Suprapubic skin (tissue), 4 donors: ENCODE measurements around the gene GRB10. TPM values are rescaled to one million over a fixed set of nuclear protein-coding genes. Genes with fewer than 3 reads are reported as not detected.

Experiments
- DNase-seq, 2 donors: peaks; one replicate each; pipeline ENCODE4 v3.0.0-alpha.2; 2019; ENCODE audit warnings: low spot score in 2 of 2
- H3K27ac ChIP-seq: fragments of 200-600 bp; sonication (generic); one replicate; pipeline ENCODE4 v1.5.1; 2019
- H3K27me3 ChIP-seq: fragments of 200-600 bp; sonication (generic); one replicate; pipeline ENCODE4 v1.5.1; 2019
- H3K36me3 ChIP-seq: fragments of 200-600 bp; sonication (generic); one replicate; pipeline ENCODE4 v1.5.1; 2019
- H3K4me1 ChIP-seq: fragments of 200-600 bp; sonication (generic); one replicate; pipeline ENCODE4 v1.5.1; 2019
- H3K4me3 ChIP-seq: fragments of 200-600 bp; sonication (generic); one replicate; pipeline ENCODE4 v1.5.1; 2019; ENCODE audit warnings: mild to moderate bottlenecking
- H3K9me3 ChIP-seq: fragments of 200-600 bp; sonication (generic); one replicate; pipeline ENCODE4 v1.5.1; 2019
- EP300 ChIP-seq: sonication (generic); formaldehyde crosslinking; IDR thresholded peaks from one replicate; pipeline ENCODE4 v1.6.1; 2017; ENCODE audit warnings: antibody characterized with exemption
- POLR2A ChIP-seq, 2 donors: fragments of 450-650 bp; IDR thresholded peaks; one replicate each; pipeline ENCODE4 v1.6.1; 2017; ENCODE audit warnings: antibody characterized with exemption in 2 of 2, mild to moderate bottlenecking in 2 of 2, moderate library complexity in 2 of 2
- POLR2AphosphoS5 ChIP-seq, 3 donors: sonication (generic); formaldehyde crosslinking; IDR thresholded peaks; one replicate each; pipeline ENCODE4 v1.6.1; 2017; ENCODE audit warnings: antibody characterized with exemption in 3 of 3
- WGBS: methylation state at CpG from one replicate; pipeline ENCODE4 v1.1.5; 2018; 5-methylcytosine and 5-hydroxymethylcytosine counted together
- total RNA-seq, 4 donors: library from RNA; depleted of rRNA; stranded (reverse); fragments of >200 nt; gene quantifications; one replicate each; pipeline ENCODE4 v1.1.0, GENCODE V29; 2016
- TF ChIP-seq, protein P1 (sequence below), 2 donors: fragments of 200-600 bp in 1 of 2; fragments of 450-650 bp in 1 of 2; sonication (generic) in 1 of 2; IDR thresholded peaks; one replicate each; pipeline ENCODE4 v1.5.1; 2016 to 2019; ENCODE audit warnings: antibody characterized with exemption in 2 of 2, mild to moderate bottlenecking in 1 of 2, moderate library complexity in 1 of 2

Gene GRB10
- total RNA-seq, 4 donors from 2014 or later, result 7.8 to 56.2 (median 11.5) TPM

DNA sequence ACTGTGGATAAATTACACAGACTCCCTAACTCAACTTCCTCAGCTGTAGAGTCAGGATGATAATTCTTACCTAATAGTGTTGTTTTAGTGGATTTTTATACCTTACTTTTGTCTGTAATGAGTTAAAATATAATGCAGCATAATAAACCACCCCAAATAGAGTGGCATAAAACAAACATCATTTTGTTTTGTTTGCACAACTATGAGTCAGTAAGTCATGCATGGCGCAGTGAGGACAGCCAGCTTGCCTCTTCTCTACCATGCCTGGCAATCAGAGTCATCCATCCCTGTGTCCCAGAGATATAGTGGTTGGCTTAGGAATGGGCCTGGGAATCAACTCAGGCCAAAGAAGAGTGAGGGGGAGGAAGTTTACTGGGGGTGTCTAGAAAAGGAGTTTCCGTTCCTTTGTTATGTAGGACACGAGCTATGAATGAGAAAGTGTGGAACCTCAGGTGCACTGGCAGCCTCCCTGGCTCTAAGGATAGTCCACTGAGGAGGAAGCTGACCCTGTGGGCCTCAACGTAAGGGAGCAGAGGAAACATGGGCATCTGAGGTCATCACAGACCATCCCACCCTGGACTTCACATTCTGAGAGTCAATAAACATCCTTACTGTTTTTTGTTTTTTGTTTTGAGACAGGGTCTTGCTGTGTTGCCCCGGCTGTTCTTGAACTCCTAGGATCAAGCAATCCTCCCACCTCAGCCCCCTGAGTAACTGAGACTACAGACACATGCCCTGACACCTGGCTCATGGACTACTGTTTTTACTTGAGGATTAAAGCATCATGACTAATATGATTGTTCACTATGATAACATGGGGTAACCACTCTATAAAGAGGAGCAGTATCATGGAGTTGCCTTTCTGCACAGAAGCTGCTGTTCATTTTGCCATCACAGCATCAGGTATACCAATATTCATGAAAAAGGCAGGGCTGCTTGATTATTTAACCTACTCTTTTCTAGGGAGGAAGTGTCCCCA, 21.0 kb upstream of the GRB10 start:
- Histone ChIP-seq H3K4me3 (no peak overlapping the region), H3K36me3 (no peaks in the 10 kb centered on the region), H3K27me3 (peaks cover 4% of the 10 kb centered on the region), H3K4me1 (no peaks in the 10 kb centered on the region), H3K9me3 (no peaks in the 10 kb centered on the region), H3K27ac (no peak overlapping the region)
- WGBS, result 87% methylated on average over 5 of the region's 5 CpGs
- DNase-seq, result no peak
- TF ChIP-seq POLR2AphosphoS5 (IDR thresholded peaks at IDR 0.05) (no peak), POLR2A (IDR thresholded peaks at IDR 0.05) (no peak), EP300 (no peak)
- TF ChIP-seq, protein P1, sequence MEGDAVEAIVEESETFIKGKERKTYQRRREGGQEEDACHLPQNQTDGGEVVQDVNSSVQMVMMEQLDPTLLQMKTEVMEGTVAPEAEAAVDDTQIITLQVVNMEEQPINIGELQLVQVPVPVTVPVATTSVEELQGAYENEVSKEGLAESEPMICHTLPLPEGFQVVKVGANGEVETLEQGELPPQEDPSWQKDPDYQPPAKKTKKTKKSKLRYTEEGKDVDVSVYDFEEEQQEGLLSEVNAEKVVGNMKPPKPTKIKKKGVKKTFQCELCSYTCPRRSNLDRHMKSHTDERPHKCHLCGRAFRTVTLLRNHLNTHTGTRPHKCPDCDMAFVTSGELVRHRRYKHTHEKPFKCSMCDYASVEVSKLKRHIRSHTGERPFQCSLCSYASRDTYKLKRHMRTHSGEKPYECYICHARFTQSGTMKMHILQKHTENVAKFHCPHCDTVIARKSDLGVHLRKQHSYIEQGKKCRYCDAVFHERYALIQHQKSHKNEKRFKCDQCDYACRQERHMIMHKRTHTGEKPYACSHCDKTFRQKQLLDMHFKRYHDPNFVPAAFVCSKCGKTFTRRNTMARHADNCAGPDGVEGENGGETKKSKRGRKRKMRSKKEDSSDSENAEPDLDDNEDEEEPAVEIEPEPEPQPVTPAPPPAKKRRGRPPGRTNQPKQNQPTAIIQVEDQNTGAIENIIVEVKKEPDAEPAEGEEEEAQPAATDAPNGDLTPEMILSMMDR (IDR thresholded peaks at IDR 0.05), result no peak

GRCh38 chr7:50801907-50802306, 19.2 kb upstream of the GRB10 start:
- H3K27me3 ChIP-seq, result peaks cover 4% of the 10 kb centered on the region
- TF ChIP-seq POLR2A (IDR thresholded peaks at IDR 0.05), result no peak
- TF ChIP-seq, protein P1 (IDR thresholded peaks at IDR 0.05), result no peak
- TF ChIP-seq EP300, result no peak
- TF ChIP-seq POLR2AphosphoS5 (IDR thresholded peaks at IDR 0.05), result no peak
- WGBS, result 85% methylated on average over 1 of the region's 1 CpG
- H3K9me3 ChIP-seq, result no peaks in the 10 kb centered on the region
- H3K4me3 ChIP-seq, result no peak overlapping the region
- DNase-seq, result no peak
- no peak overlapping the region for H3K27ac ChIP-seq
- no peaks in the 10 kb centered on the region for H3K36me3 ChIP-seq
- no peaks in the 10 kb centered on the region for H3K4me1 ChIP-seq

DNA sequence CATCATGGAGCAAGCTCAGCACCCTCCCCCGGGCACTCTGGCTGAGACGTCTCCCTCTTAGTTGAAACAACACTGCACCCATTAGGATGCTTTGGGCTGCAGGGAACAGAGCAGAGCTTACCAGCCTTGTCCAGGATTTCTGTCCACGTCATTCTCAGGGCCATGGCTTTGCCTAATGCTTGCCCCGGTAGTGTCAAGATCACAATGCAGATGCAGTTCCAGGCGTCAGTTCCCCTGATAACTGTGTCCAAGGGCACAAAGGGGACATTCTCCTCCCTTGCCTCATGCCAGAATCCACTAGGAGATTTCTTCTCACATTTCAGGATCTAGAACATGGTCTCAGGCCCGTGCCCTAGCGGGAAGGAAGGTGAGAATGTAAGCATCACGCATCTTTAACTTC, 17.2 kb upstream of the GRB10 start:
- Histone ChIP-seq H3K9me3 (no peaks in the 10 kb centered on the region), H3K4me1 (no peaks in the 10 kb centered on the region), H3K36me3 (no peaks in the 10 kb centered on the region), H3K4me3 (no peak overlapping the region), H3K27me3 (peaks cover 4% of the 10 kb centered on the region), H3K27ac (no peak overlapping the region)
- DNase-seq, result no peak
- TF ChIP-seq EP300 (no peak), POLR2AphosphoS5 (IDR thresholded peaks at IDR 0.05) (no peak), POLR2A (IDR thresholded peaks at IDR 0.05) (no peak)
- TF ChIP-seq, protein P1 (IDR thresholded peaks at IDR 0.05), result no peak
- WGBS, result 87% methylated on average over 5 of the region's 8 CpGs

- Histone ChIP-seq H3K4me3 (no peak overlapping the region), H3K36me3 (no peaks in the 10 kb centered on the region), H3K9me3 (no peaks in the 10 kb centered on the region), H3K4me1 (no peaks in the 10 kb centered on the region), H3K27ac (no peak overlapping the region), H3K27me3 (peaks cover 4% of the 10 kb centered on the region)
- no peak for DNase-seq
- TF ChIP-seq, protein P1 (IDR thresholded peaks at IDR 0.05), result no peak
- TF ChIP-seq POLR2A (IDR thresholded peaks at IDR 0.05), result no peak
- no peak for TF ChIP-seq EP300
- TF ChIP-seq POLR2AphosphoS5 (IDR thresholded peaks at IDR 0.05), result no peak
- 87% methylated on average over 2 of the region's 2 CpGs for WGBS
Measured at GRCh38 chr7:50798126-50798525, 15.4 kb upstream of the GRB10 start.

DNA sequence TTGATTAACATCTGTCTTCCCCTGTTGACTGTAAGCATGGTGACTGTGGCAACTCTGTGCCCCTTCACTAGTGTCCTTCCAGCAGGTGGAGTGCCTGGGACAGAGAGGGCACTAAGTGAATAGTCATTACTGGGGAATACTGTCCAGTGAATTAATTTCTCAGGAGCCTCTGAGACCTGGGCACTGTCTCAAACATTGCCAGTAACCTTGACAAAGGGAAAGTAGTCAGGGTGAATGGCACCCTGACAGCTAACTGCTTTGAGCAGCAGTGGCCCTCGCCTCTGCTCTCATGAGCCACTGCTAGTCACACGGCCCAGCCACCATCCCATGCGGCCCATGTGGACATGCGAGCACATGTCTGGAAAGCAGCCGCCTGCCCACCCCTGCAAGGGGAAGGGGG, 13.1 kb upstream of the GRB10 start:
- no peaks in the 10 kb centered on the region for H3K9me3 ChIP-seq
- H3K4me3 ChIP-seq, result no peak overlapping the region
- no peak for DNase-seq
- no peaks in the 10 kb centered on the region for H3K36me3 ChIP-seq
- 96% methylated on average over 4 of the region's 5 CpGs for WGBS
- TF ChIP-seq EP300 (no peak), POLR2AphosphoS5 (IDR thresholded peaks at IDR 0.05) (no peak), POLR2A (IDR thresholded peaks at IDR 0.05) (no peak)
- TF ChIP-seq, protein P1 (IDR thresholded peaks at IDR 0.05), result no peak
- H3K4me1 ChIP-seq, result peaks cover 12% of the 10 kb centered on the region
- H3K27ac ChIP-seq, result no peak overlapping the region
- peaks cover 6% of the 10 kb centered on the region for H3K27me3 ChIP-seq
